IMR-90 (cell line): ENCODE measurements around the gene CDK15. TPM values are rescaled to one million over a fixed set of nuclear protein-coding genes. Genes with fewer than 3 reads are reported as not detected.

Experiments used
- ATAC-seq: fragments of 200-7000 bp; cut with Tn5 transposase; 2 replicates; pipeline ENCODE4 v1.9.1; 2020; ENCODE audit warnings: low read depth, mild to moderate bottlenecking, moderate library complexity
- BruUV-seq: library from RNA; stranded (reverse); fragments of 400-500 nt; replicated peaks from 2 replicates; lab custom pipeline; 2021; lab: Mats Ljungman, UMichigan
- CTCF ChIA-PET: fragments of 300-600 bp; formaldehyde crosslinking; extraction: SDS; loops from one replicate; lab custom pipeline; 2021; ENCODE audit warnings: antibody characterized with exemption; lab: Yijun Ruan, JAX
- POLR2A ChIA-PET: fragments of 300-600 bp; sonication (Branson Sonifier 250); formaldehyde crosslinking; loops from one replicate; lab custom pipeline; 2022; ENCODE audit warnings: antibody characterized with exemption; ENCODE audit not compliant: unreplicated experiment; lab: Charles Lee
- DNase-seq: peaks from one replicate; pipeline ENCODE4 v3.0.0; 2013
- H2AFZ ChIP-seq: replicated peaks from 2 replicates; pipeline ENCODE3; 2013; ENCODE audit warnings: low read length, mild to moderate bottlenecking; ENCODE audit not compliant: poor library complexity
- H2AK5ac ChIP-seq: 2 replicates; pipeline ENCODE4 v1.6.1; 2013; ENCODE audit warnings: low read depth, low read length, inconsistent platforms
- H2AK9ac ChIP-seq: replicated peaks from 2 replicates; pipeline ENCODE3; 2013; ENCODE audit warnings: mild to moderate bottlenecking, low read depth, low read length, moderate library complexity; ENCODE audit not compliant: poor library complexity
- H2BK120ac ChIP-seq: 2 replicates; pipeline ENCODE4 v1.6.1; 2013; ENCODE audit warnings: low read depth, low read length, inconsistent platforms
- H2BK15ac ChIP-seq: 3 replicates; pipeline ENCODE4 v1.6.1; 2013; ENCODE audit warnings: low read depth, low read length, inconsistent platforms
- H2BK20ac ChIP-seq: 2 replicates; pipeline ENCODE4 v1.6.1; 2013; ENCODE audit warnings: low read depth, mild to moderate bottlenecking, inconsistent platforms, low read length, moderate library complexity
- H2BK5ac ChIP-seq: 2 replicates; pipeline ENCODE4 v1.6.1; 2013; ENCODE audit warnings: mild to moderate bottlenecking, low read depth, low read length, inconsistent platforms; ENCODE audit not compliant: poor library complexity, severe bottlenecking
- H3K14ac ChIP-seq: replicated peaks from 2 replicates; pipeline ENCODE4 v1.6.1; 2013; ENCODE audit warnings: low read depth, low read length, inconsistent platforms
- H3K18ac ChIP-seq: 2 replicates; pipeline ENCODE4 v1.6.1; 2013; ENCODE audit warnings: low read depth, low read length, control low read depth
- H3K23ac ChIP-seq: 2 replicates; pipeline ENCODE4 v1.6.1; 2013; ENCODE audit warnings: low read depth, low read length, inconsistent platforms
- H3K27ac ChIP-seq: 2 replicates; pipeline ENCODE4 v1.5.1; 2013; ENCODE audit warnings: mild to moderate bottlenecking, control low read depth, low read length; ENCODE audit not compliant: insufficient read depth
- H3K27me3 ChIP-seq: 2 replicates; pipeline ENCODE4 v1.6.1; 2013; ENCODE audit warnings: low read length; ENCODE audit not compliant: control insufficient read depth, insufficient read depth
- H3K36me3 ChIP-seq: 2 replicates; pipeline ENCODE4 v1.6.1; 2013; ENCODE audit warnings: low read length, mixed read lengths; ENCODE audit not compliant: control insufficient read depth, insufficient read depth
- H3K4ac ChIP-seq: 2 replicates; pipeline ENCODE4 v1.6.1; 2013; ENCODE audit warnings: low read depth, low read length, inconsistent platforms
- H3K4me1 ChIP-seq: 2 replicates; pipeline ENCODE4 v1.6.1; 2013; ENCODE audit warnings: low read length, mixed read lengths; ENCODE audit not compliant: control insufficient read depth, insufficient read depth
- H3K4me2 ChIP-seq: 2 replicates; pipeline ENCODE4 v1.6.1; 2013; ENCODE audit warnings: low read depth, mild to moderate bottlenecking, control low read depth, low read length, moderate library complexity
- H3K4me3 ChIP-seq: 2 replicates; pipeline ENCODE4 v1.5.1; 2013; ENCODE audit warnings: low read depth, mild to moderate bottlenecking, control low read depth, low read length, moderate library complexity; ENCODE audit not compliant: insufficient read depth
- H3K56ac ChIP-seq: 2 replicates; pipeline ENCODE4 v1.6.1; 2013; ENCODE audit warnings: low read length, inconsistent platforms; ENCODE audit not compliant: insufficient read depth; ENCODE audit errors: extremely low read depth
- H3K79me1 ChIP-seq, 2 experiments: 2 replicates each; pipeline ENCODE4 v1.6.1; 2013; ENCODE audit warnings: low read length in 2 of 2, inconsistent platforms in 1 of 2, low read depth in 1 of 2
- H3K9ac ChIP-seq: 2 replicates; pipeline ENCODE4 v1.6.1; 2013; ENCODE audit warnings: low read depth, low read length, control low read depth
- H3K9me1 ChIP-seq: 2 replicates; pipeline ENCODE4 v1.6.1; 2013; ENCODE audit warnings: low read length, inconsistent platforms; ENCODE audit not compliant: insufficient read depth
- H3K9me3 ChIP-seq: 2 replicates; pipeline ENCODE4 v1.6.1; 2013; ENCODE audit warnings: low read length; ENCODE audit not compliant: control insufficient read depth, insufficient read depth
- H4K20me1 ChIP-seq: 2 replicates; pipeline ENCODE4 v1.6.1; 2013; ENCODE audit warnings: low read length, inconsistent platforms; ENCODE audit not compliant: insufficient read depth
- H4K5ac ChIP-seq: 2 replicates; pipeline ENCODE4 v1.6.1; 2013; ENCODE audit warnings: mild to moderate bottlenecking, low read depth, low read length, control low read depth
- H4K8ac ChIP-seq, 2 experiments: 2 replicates each; pipeline ENCODE4 v1.6.1; 2013; ENCODE audit warnings: low read depth in 2 of 2, low read length in 2 of 2, control low read depth in 1 of 2, inconsistent platforms in 1 of 2
- H4K91ac ChIP-seq: 2 replicates; pipeline ENCODE4 v1.6.1; 2013; ENCODE audit warnings: low read depth, low read length, inconsistent platforms; ENCODE audit not compliant: insufficient read depth
- BHLHE40 ChIP-seq: fragments of 150-350 bp; IDR thresholded peaks from 2 replicates; pipeline ENCODE4 v1.6.1; 2016; ENCODE audit warnings: mild to moderate bottlenecking, low read depth, low read length
- CEBPB ChIP-seq: IDR thresholded peaks from 2 replicates; pipeline ENCODE4 v1.6.1; 2012; ENCODE audit warnings: low read depth, low read length, improper control_type of control experiment
- CHD1 ChIP-seq: IDR thresholded peaks from 2 replicates; pipeline ENCODE4 v1.6.1; 2012; ENCODE audit warnings: low read depth, low read length, improper control_type of control experiment
- FOS ChIP-seq: fragments of 150-350 bp; IDR thresholded peaks from 2 replicates; pipeline ENCODE4 v1.6.1; 2016; ENCODE audit warnings: low read depth, low read length
- MAFK ChIP-seq: IDR thresholded peaks from 2 replicates; pipeline ENCODE4 v1.6.1; 2012; ENCODE audit warnings: low read depth, low read length, improper control_type of control experiment
- MAZ ChIP-seq: IDR thresholded peaks from 2 replicates; pipeline ENCODE4 v1.6.1; 2012; ENCODE audit warnings: low read depth, mild to moderate bottlenecking, low read length, improper control_type of control experiment, moderate library complexity, borderline replicate concordance
- MXI1 ChIP-seq: IDR thresholded peaks from 2 replicates; pipeline ENCODE4 v1.6.1; 2012; ENCODE audit warnings: low read depth, mild to moderate bottlenecking, low read length, moderate library complexity, borderline replicate concordance
- NFE2L2 ChIP-seq: fragments of 150-350 bp; IDR thresholded peaks from 2 replicates; pipeline ENCODE4 v1.6.1; 2016; ENCODE audit warnings: low read depth, mild to moderate bottlenecking, low read length
- POLR2A ChIP-seq: IDR thresholded peaks from 2 replicates; pipeline ENCODE4 v1.6.1; 2012; ENCODE audit warnings: mild to moderate bottlenecking, low read depth, low read length
- RAD21 ChIP-seq: IDR thresholded peaks from 2 replicates; pipeline ENCODE4 v1.6.1; 2012; ENCODE audit warnings: low read length, improper control_type of control experiment
- RCOR1 ChIP-seq: IDR thresholded peaks from 2 replicates; pipeline ENCODE4 v1.6.1; 2012; ENCODE audit warnings: mild to moderate bottlenecking, low read length, improper control_type of control experiment; ENCODE audit not compliant: insufficient replicate concordance
- RFX5 ChIP-seq: IDR thresholded peaks from 2 replicates; pipeline ENCODE4 v1.8.0; 2012; ENCODE audit warnings: low read depth, mild to moderate bottlenecking, low read length, moderate library complexity
- SMC3 ChIP-seq: fragments of 150-350 bp; IDR thresholded peaks from 2 replicates; pipeline ENCODE4 v1.6.1; 2016; ENCODE audit warnings: low read depth, mild to moderate bottlenecking, antibody characterized with exemption, low read length, moderate library complexity
- WGBS, 2 experiments: methylation state at CpG; one replicate each; pipeline versions ENCODE4 v1.1.5 to v1.1.7; 2013; ENCODE audit warnings: missing lambda C conversion rate in 2 of 2; ENCODE audit not compliant: insufficient read length in 1 of 2; ENCODE audit errors: extremely low coverage in 2 of 2; 5-methylcytosine and 5-hydroxymethylcytosine counted together
- dilution Hi-C: fragments of 300-500 bp; cut with HindIII; formaldehyde crosslinking; loops from one replicate; pipeline ENCODE4 v1.14.3; 2018; ENCODE audit warnings: low sequenced_read_pairs; ENCODE audit not compliant: unreplicated experiment
- in situ Hi-C: fragments of 300-500 bp; cut with MboI; formaldehyde crosslinking; loops from 3 replicates; pipeline ENCODE4 v1.14.3; 2019; ENCODE audit warnings: low sequenced_read_pairs, inconsistent platforms, mixed read lengths
- intact Hi-C: fragments of 100-400 bp; cut with micrococcal nuclease; formaldehyde crosslinking; loops from 2 replicates; pipeline ENCODE4 v1.10.0; 2022
- polyA plus RNA-seq, 3 experiments: library from polyadenylated mRNA; depleted of rRNA; stranded (reverse); fragments of >200 nt; gene quantifications; 2 replicates each; pipeline ENCODE4 v1.2.3, GENCODE V29; 2012; ENCODE audit warnings: low replicate concordance in 1 of 3
- total RNA-seq: library from RNA; depleted of rRNA; stranded (reverse); fragments of >200 nt; gene quantifications from 2 replicates; pipeline ENCODE4 v1.2.3, GENCODE V29; 2012
- TF ChIP-seq, protein P1 (sequence below): fragments of 150-350 bp; IDR thresholded peaks from 2 replicates; pipeline ENCODE4 v1.6.1; 2016; ENCODE audit warnings: low read depth, mild to moderate bottlenecking, low read length, moderate library complexity, borderline replicate concordance
- TF ChIP-seq, protein P2 (sequence below): conservative IDR thresholded peaks from 2 replicates; pipeline ENCODE4 v1.5.1; 2012; ENCODE audit warnings: mild to moderate bottlenecking, low read depth, low read length, improper control_type of control experiment
- TF ChIP-seq, protein P3 (sequence below): fragments of 150-350 bp; IDR thresholded peaks from 2 replicates; pipeline ENCODE4 v1.6.1; 2017; ENCODE audit warnings: mild to moderate bottlenecking, antibody characterized with exemption, low read length, low read depth

CDK15 gene
- total and polyA plus RNA-seq, 2 of the 4 experiments (the other 2 are of a cell fraction) = 16.1 to 33.0 TPM

DNA sequence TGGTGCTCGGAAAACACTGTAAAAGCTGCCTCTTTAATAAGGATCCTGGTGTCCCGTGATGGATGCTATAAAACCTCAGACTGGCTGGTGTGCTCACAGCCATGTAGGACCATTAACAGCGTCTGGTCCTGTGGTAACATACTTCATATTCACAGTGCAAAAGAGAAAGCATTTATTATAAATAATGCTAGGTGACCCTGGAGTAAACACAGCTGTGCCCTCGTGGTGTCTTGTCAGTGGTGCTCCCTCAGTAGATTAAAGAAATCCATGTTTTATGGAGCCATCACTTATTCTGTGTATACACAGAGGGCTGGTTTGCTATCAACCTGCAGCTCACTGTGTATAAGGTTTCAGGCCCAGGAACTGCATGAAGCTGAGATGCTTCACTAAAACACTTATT lies 106.9 kb downstream of the CDK15 start:
- H3K27ac ChIP-seq = no peak overlapping the region
- peaks cover 2% of the 10 kb centered on the region for H3K4me1 ChIP-seq
- H2AK9ac ChIP-seq = no peak overlapping the region
- peak; percentile 8; the same call in 1 of the 2 replicates for ATAC-seq
- no peak overlapping the region for H3K56ac ChIP-seq
- H3K9me1 ChIP-seq = no peaks in the 10 kb centered on the region
- dilution Hi-C loops = no loop called here
- POLR2A ChIA-PET = no interaction called here
- H4K91ac ChIP-seq = no peak overlapping the region
- no peaks in the 10 kb centered on the region for H3K27me3 ChIP-seq
- no peaks in the 10 kb centered on the region for H3K36me3 ChIP-seq
- H4K8ac ChIP-seq = no peak overlapping the region
- WGBS, 2 experiments = 23% methylated on average over 3 of the region's 4 CpGs; no CpG with 5 or more reads in 1 of the 2 experiments
- intact Hi-C loops = no loop called here
- in situ Hi-C loops = no loop called here
- H3K23ac ChIP-seq = no peak overlapping the region
- H2BK120ac ChIP-seq = no peak overlapping the region
- no peak overlapping the region for H2BK5ac ChIP-seq
- peak; percentile 71 for DNase-seq
- no peak overlapping the region for H2BK20ac ChIP-seq
- peak overlapping the region; percentile 2 for H2AFZ ChIP-seq
- TF ChIP-seq CHD1 = no peak
- TF ChIP-seq SMC3 = no peak
- TF ChIP-seq POLR2A = no peak
- TF ChIP-seq BHLHE40 = no peak
- TF ChIP-seq MAFK = no peak
- TF ChIP-seq RAD21 = no peak
- TF ChIP-seq, protein P1, sequence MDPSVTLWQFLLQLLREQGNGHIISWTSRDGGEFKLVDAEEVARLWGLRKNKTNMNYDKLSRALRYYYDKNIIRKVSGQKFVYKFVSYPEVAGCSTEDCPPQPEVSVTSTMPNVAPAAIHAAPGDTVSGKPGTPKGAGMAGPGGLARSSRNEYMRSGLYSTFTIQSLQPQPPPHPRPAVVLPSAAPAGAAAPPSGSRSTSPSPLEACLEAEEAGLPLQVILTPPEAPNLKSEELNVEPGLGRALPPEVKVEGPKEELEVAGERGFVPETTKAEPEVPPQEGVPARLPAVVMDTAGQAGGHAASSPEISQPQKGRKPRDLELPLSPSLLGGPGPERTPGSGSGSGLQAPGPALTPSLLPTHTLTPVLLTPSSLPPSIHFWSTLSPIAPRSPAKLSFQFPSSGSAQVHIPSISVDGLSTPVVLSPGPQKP = no peak
- TF ChIP-seq RFX5 = no peak
- TF ChIP-seq MAZ = no peak
- TF ChIP-seq, protein P2, sequence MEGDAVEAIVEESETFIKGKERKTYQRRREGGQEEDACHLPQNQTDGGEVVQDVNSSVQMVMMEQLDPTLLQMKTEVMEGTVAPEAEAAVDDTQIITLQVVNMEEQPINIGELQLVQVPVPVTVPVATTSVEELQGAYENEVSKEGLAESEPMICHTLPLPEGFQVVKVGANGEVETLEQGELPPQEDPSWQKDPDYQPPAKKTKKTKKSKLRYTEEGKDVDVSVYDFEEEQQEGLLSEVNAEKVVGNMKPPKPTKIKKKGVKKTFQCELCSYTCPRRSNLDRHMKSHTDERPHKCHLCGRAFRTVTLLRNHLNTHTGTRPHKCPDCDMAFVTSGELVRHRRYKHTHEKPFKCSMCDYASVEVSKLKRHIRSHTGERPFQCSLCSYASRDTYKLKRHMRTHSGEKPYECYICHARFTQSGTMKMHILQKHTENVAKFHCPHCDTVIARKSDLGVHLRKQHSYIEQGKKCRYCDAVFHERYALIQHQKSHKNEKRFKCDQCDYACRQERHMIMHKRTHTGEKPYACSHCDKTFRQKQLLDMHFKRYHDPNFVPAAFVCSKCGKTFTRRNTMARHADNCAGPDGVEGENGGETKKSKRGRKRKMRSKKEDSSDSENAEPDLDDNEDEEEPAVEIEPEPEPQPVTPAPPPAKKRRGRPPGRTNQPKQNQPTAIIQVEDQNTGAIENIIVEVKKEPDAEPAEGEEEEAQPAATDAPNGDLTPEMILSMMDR = no peak
- TF ChIP-seq MXI1 = no peak
- TF ChIP-seq RCOR1 = no peak
- no peak for TF ChIP-seq FOS
- TF ChIP-seq, protein P3, sequence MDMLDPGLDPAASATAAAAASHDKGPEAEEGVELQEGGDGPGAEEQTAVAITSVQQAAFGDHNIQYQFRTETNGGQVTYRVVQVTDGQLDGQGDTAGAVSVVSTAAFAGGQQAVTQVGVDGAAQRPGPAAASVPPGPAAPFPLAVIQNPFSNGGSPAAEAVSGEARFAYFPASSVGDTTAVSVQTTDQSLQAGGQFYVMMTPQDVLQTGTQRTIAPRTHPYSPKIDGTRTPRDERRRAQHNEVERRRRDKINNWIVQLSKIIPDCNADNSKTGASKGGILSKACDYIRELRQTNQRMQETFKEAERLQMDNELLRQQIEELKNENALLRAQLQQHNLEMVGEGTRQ = no peak
- no peak for TF ChIP-seq CEBPB
- TF ChIP-seq NFE2L2 = no peak
- H3K9ac ChIP-seq = no peak overlapping the region
- H3K79me1 ChIP-seq = no peaks in the 10 kb centered on the region
- no peak overlapping the region for H2AK5ac ChIP-seq
- H3K4me3 ChIP-seq = no peak overlapping the region
- no TSS peak for BruUV-seq
- no peak overlapping the region for H3K4ac ChIP-seq
- no peak overlapping the region for H3K18ac ChIP-seq
- H3K14ac ChIP-seq = no peak overlapping the region
- H3K4me2 ChIP-seq = no peak overlapping the region
- H4K20me1 ChIP-seq = peaks cover 4% of the 10 kb centered on the region; the same call in 1 of the 2 replicates
- H4K5ac ChIP-seq = no peak overlapping the region
- CTCF ChIA-PET = no interaction called here
- H2BK15ac ChIP-seq = no peak overlapping the region
- H3K9me3 ChIP-seq = no peaks in the 10 kb centered on the region
